Cardiac fibroblast (primary cell): ENCODE data around the gene RRBP1.

ENCODE experiments used
- DNase-seq, 2 donors: peaks; one replicate each; pipeline versions ENCODE4 v3.0.0 to v3.0.0-alpha.2; 2010; ENCODE audit warnings: low read depth in 2 of 2
- H3K4me3 ChIP-seq, 2 donors: replicated peaks in 1 of 2; 1 replicate in 1 of 2; 2 replicates in 1 of 2; pipeline ENCODE4 v1.5.1; 2011; ENCODE audit warnings: low read depth in 2 of 2, low read length in 2 of 2, mild to moderate bottlenecking in 2 of 2, moderate library complexity in 1 of 2
- CTCF ChIP-seq: IDR thresholded peaks from one replicate; pipeline ENCODE4 v1.5.1; 2011; ENCODE audit warnings: low read depth, mild to moderate bottlenecking, low read length, inconsistent platforms

RRBP1 gene

DNA sequence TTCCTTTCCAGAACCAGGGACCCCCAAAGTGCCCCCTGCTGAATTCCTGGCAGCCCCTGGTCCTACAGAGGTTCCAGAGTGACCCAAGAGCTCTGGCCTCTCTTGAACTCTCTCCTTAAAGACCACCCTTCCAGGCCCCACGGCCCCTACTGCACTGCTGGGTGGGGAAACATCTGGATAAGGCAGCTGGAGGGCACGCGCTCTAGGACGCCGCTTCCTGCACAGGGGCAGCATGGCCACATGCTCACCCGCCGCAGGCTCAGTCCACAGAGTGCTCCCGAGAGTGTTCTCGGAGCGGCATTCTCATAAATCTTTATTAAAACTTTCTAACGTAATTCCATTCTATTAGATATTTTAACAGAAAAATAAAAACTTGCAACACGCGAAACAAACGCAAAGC lies 37.0 kb downstream of the RRBP1 start:
- no peak for DNase-seq
- no peak overlapping the region for H3K4me3 ChIP-seq
- no peak for TF ChIP-seq CTCF

DNA sequence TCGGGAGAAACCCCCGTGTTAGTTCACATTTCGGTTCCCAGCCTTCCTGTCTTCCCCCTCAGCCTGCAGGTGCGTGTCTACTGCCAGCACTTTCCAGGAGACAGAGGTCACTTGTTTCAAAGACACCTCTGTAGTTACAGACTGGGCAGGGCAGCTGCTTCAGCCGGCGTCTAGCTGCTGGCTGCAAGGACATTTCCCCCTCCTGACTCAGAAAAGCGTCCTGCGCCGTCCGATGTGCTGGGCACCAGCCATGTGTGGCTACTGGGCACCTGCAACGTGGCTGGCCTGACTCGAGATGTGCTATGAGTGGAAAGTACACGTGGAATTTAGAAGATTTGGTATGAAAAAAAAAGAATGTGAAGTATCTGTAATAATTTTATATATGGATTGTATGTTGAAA lies 37.6 kb downstream of the RRBP1 start:
- H3K4me3 ChIP-seq: no peak overlapping the region
- no peak for DNase-seq
- no peak for TF ChIP-seq CTCF

DNA sequence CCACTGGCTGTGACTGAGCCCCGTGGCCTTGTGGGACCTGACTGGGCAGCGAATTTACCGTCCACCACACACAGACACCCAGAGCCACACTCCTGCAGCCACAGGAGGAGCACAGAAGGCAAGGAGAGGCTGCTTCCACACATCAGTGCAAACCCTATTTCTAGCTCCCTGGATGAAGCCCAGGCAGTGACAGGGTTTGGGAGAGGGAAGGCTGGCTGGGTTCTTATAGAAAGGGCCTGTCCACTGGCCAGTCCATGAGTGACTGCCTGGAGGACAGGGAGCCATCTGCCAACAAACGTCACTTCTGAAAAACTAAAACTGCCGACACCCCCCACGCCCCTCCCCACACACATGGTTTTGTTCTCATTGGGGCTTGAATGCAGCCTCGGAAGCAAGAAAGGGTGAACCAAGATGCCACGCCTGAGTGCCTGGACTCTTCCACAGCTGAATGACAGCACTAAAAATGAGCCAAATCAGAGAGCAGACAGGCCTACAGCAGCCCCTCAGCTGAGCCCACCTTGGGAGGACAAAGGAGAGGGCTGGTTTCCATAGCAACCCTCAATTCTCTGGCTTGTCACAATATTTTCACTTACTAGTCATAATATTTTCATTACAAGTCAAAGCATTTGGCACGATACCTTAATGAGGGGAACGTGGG lies 38.4 kb downstream of the RRBP1 start:
- DNase-seq: no peak
- no peak overlapping the region for H3K4me3 ChIP-seq
- TF ChIP-seq CTCF: no peak

DNA sequence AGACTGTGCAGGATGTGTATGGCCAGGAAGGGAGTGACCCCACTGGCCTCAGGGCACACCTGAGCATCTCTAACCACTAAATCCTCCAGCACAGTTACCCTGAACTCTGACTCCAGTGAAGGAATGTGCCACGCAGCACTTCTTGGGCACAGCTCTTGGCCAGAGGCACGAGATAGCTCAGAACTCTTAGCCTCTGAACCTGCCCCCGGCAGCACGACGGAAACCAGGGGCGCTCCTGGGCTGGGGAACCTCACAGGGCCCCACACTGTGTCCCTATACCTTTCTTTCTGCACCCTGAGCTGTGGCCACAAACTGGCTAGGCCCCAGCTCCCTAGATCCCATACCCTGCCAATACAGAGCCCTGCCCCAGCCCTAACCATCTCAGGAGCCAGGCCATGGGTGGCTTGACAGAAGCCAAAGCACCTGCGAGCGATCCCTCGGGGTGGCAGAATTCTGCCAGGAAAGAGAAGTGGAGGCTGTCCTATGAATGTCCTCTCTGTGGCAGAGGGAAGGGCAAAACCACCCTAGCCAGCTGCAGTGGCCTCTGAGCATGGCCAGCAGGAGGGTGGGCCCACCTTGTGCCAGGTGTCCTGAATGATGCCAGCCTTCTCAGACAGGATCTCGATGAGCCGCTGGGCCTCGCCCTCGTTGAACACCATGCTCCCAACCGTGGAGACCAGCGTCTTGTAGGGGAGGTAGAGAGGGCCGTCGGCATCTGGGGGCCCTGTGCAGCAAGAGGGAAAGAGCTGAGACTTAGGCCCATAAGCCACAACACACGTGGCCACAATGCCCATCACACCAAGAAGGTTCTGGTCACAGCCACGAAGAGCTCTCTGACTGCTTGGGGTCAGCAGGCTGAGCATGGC lies 39.4 kb downstream of the RRBP1 start:
- no peak overlapping the region for H3K4me3 ChIP-seq
- no peak for TF ChIP-seq CTCF
- no peak for DNase-seq

DNA sequence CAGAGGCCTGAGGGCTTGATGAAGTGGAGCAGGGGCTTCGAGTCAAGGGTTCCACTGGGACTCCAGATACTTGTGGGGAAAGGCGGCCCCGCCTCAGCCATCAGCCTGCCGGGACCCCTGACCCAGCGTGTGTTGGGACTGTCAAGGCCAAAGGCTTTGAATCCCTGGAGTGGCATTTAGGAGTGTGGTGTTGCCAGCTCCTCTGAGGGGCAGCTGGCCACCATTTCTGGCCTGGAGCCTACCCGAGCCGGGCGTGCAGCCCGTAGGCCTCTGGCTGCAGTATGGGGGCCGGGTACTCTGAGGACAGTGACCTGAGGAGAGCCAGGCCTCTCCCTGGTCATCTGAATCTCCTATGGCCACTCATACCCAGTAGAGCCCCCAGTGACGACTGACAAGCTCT lies 40.0 kb downstream of the RRBP1 start:
- H3K4me3 ChIP-seq: no peak overlapping the region

GRCh38 chr20:17641520-17641964 lies 40.5 kb downstream of the RRBP1 start:
- no peak for TF ChIP-seq CTCF
- DNase-seq: no peak
- no peak overlapping the region for H3K4me3 ChIP-seq

More for the DNA sequence above, 40.0 kb downstream of the RRBP1 start:
- TF ChIP-seq CTCF: no peak
- DNase-seq: no peak
